Uterus (tissue), 2 donors: ENCODE measurements around the gene EGFLAM.

ENCODE experiments used
- POLR2A ChIP-seq, 2 donors: fragments of 450-650 bp; IDR thresholded peaks; one replicate each; pipeline ENCODE4 v1.6.1; 2016; ENCODE audit warnings: antibody characterized with exemption in 2 of 2, mild to moderate bottlenecking in 1 of 2, moderate library complexity in 1 of 2
- TF ChIP-seq, protein P1 (sequence below), 4 experiments: fragments of 200-600 bp in 2 of 4; fragments of 450-650 bp in 2 of 4; sonication (generic) in 2 of 4; IDR thresholded peaks; one replicate each; pipeline ENCODE4 v1.5.1; 2016 to 2019; ENCODE audit warnings: antibody characterized with exemption in 4 of 4, mild to moderate bottlenecking in 2 of 4, moderate library complexity in 1 of 4

DNA sequence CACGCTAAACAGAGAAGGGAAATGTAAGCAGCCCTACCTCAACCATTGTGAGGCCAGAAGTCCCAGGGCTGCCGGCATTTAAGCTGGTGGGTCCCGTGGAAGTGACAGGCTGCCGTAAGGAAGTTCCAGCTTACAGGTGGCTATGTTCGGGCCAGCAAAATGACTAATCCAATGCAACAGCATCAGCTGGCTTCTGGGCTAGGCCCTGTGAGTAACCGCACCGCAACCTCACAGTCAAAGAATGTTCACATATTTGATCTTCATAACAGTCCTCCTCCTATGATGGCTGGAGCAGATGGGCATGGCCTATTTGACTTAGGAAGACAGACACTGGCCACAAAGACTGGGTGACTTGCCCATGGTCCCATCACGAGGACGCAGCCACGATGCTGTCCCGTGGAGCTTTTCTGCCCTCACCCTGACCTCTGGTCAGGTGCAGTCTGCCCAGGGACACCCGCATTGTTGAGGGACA is 209.9 kb downstream of the EGFLAM start:
- TF ChIP-seq, protein P1, sequence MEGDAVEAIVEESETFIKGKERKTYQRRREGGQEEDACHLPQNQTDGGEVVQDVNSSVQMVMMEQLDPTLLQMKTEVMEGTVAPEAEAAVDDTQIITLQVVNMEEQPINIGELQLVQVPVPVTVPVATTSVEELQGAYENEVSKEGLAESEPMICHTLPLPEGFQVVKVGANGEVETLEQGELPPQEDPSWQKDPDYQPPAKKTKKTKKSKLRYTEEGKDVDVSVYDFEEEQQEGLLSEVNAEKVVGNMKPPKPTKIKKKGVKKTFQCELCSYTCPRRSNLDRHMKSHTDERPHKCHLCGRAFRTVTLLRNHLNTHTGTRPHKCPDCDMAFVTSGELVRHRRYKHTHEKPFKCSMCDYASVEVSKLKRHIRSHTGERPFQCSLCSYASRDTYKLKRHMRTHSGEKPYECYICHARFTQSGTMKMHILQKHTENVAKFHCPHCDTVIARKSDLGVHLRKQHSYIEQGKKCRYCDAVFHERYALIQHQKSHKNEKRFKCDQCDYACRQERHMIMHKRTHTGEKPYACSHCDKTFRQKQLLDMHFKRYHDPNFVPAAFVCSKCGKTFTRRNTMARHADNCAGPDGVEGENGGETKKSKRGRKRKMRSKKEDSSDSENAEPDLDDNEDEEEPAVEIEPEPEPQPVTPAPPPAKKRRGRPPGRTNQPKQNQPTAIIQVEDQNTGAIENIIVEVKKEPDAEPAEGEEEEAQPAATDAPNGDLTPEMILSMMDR (IDR thresholded peaks at IDR 0.05), result no peak
- TF ChIP-seq POLR2A (IDR thresholded peaks at IDR 0.05), result no peak
